ENCODE measurements around the gene FAM219B. TPM values are rescaled to one million over a fixed set of nuclear protein-coding genes. Genes with fewer than 3 reads are reported as not detected.
A peak's percentile ranks its signal among the peaks of the same experiment; 100 is the strongest.

FAM219B gene
- total and polyA plus RNA-seq, 2 experiments from 2014 or later, result 28.8 to 61.4 TPM

- H3K36me3 ChIP-seq (ENCODE audit: insufficient read depth), result no peaks in the 10 kb centered on the region
- no peak overlapping the region; the same call in 1 of the 2 replicates for H3K27ac Mint-ChIP-seq
- no peaks in the 10 kb centered on the region; the same call in 2 of the 3 replicates for H3K9me3 Mint-ChIP-seq
- H3F3A ChIP-seq (replicated peaks; ENCODE audit: low read depth), result no peaks in the 10 kb centered on the region
- no peak overlapping the region; the same call in 1 of the 2 replicates for H3K27ac ChIP-seq (ENCODE audit: low read depth)
- no peaks in the 10 kb centered on the region for H3K27me3 ChIP-seq (ENCODE audit: insufficient read depth)
- H2AFZ ChIP-seq, result peak overlapping the region; percentile 100
- peaks cover 6% of the 10 kb centered on the region; the same call in 1 of the 3 replicates for H3K4me1 Mint-ChIP-seq
- H3K4me3 Mint-ChIP-seq, result peak overlapping the region; percentile 80
- peak overlapping the region; percentile 86 for H3K4me3 ChIP-seq
- ATAC-seq (peak; percentile 69), DNase-seq (ENCODE audit: low spot score) (peak; percentile 69)
- H3K27me3 Mint-ChIP-seq (ENCODE audit: insufficient read depth, low read depth, poor library complexity), result peaks cover 6% of the 10 kb centered on the region
- no peaks in the 10 kb centered on the region for H3K9me2 ChIP-seq (ENCODE audit: insufficient read depth)
- H3K4me2 ChIP-seq, result peak overlapping the region; percentile 90
- H3K79me2 ChIP-seq (replicated peaks; ENCODE audit: insufficient read depth), result no peaks in the 10 kb centered on the region
- no peaks in the 10 kb centered on the region for H4K20me1 ChIP-seq (replicated peaks; ENCODE audit: insufficient read depth)
- H3K4me1 ChIP-seq (ENCODE audit: insufficient read depth), result peaks cover 6% of the 10 kb centered on the region
- no peak for TF ChIP-seq EZH2 (IDR thresholded peaks at IDR 0.05; ENCODE audit: low read depth, unreplicated experiment)
- peaks cover 22% of the 10 kb centered on the region for H3K36me3 Mint-ChIP-seq (ENCODE audit: low read depth)
Measured at GRCh38 chr15:74889390-74889882, 17.2 kb downstream of the FAM219B start.

- Mint-ChIP-seq H3K27ac (no peak overlapping the region), H3K4me3 (no peak overlapping the region), H3K4me1 (peaks cover 6% of the 10 kb centered on the region; the same call in 1 of the 3 replicates), H3K36me3 (ENCODE audit: low read depth) (peaks cover 20% of the 10 kb centered on the region), H3K9me3 (no peaks in the 10 kb centered on the region; the same call in 2 of the 3 replicates), H3K27me3 (ENCODE audit: insufficient read depth, low read depth, poor library complexity) (peaks cover 6% of the 10 kb centered on the region)
- Histone ChIP-seq H3K27me3 (ENCODE audit: insufficient read depth) (no peaks in the 10 kb centered on the region), H3K36me3 (ENCODE audit: insufficient read depth) (no peaks in the 10 kb centered on the region), H3F3A (replicated peaks; ENCODE audit: low read depth) (no peaks in the 10 kb centered on the region), H3K4me3 (peak overlapping the region; percentile 86; the same call in 1 of the 2 replicates), H2AFZ (peak overlapping the region; percentile 100; the same call in 1 of the 2 replicates), H4K20me1 (replicated peaks; ENCODE audit: insufficient read depth) (no peaks in the 10 kb centered on the region), H3K27ac (ENCODE audit: low read depth) (no peak overlapping the region), H3K9me2 (ENCODE audit: insufficient read depth) (no peaks in the 10 kb centered on the region), H3K4me1 (ENCODE audit: insufficient read depth) (peaks cover 6% of the 10 kb centered on the region), H3K4me2 (peak overlapping the region; percentile 90; the same call in 1 of the 2 replicates), H3K79me2 (replicated peaks; ENCODE audit: insufficient read depth) (no peaks in the 10 kb centered on the region)
- ATAC-seq (no peak), DNase-seq (ENCODE audit: low spot score) (no peak)
- TF ChIP-seq CREB1 (CRISPR knock-in tag; IDR thresholded peaks at IDR 0.05; ENCODE audit: low read depth) (no peak), ZNF462 (CRISPR knock-in tag; IDR thresholded peaks at IDR 0.05) (no peak), STAT1 (IDR thresholded peaks at IDR 0.05; ENCODE audit: unreplicated experiment) (no peak), CTCF (conservative IDR thresholded peaks at IDR 0.05; ENCODE audit: low read depth in 2 of 2) (no peak), REST (IDR thresholded peaks at IDR 0.05; ENCODE audit: unreplicated experiment) (no peak), NANOG (IDR thresholded peaks at IDR 0.05; ENCODE audit: borderline replicate concordance) (no peak), ZNF331 (CRISPR knock-in tag; IDR thresholded peaks at IDR 0.05; ENCODE audit: low read depth) (no peak), POLR2AphosphoS5 (IDR thresholded peaks at IDR 0.05; ENCODE audit: low read depth) (no peak), EZH2phosphoT487 (IDR thresholded peaks at IDR 0.05; ENCODE audit: unreplicated experiment) (no peak), EZH2 (IDR thresholded peaks at IDR 0.05; ENCODE audit: low read depth, unreplicated experiment) (no peak)
Measured at GRCh38 chr15:74888716-74889115, 17.9 kb downstream of the FAM219B start.
